H1 (cell line): ENCODE data around the gene GATD1. TPM values are rescaled to one million over a fixed set of nuclear protein-coding genes. Genes with fewer than 3 reads are reported as not detected.

ENCODE experiments used
- CTCF ChIA-PET: fragments of 300-600 bp; sonication (Branson Sonifier 250); formaldehyde crosslinking; loops from one replicate; lab custom pipeline; 2021; ENCODE audit not compliant: partially characterized antibody; lab: Charles Lee
- POLR2A ChIA-PET: fragments of 300-600 bp; sonication (Branson Sonifier 250); formaldehyde crosslinking; loops from one replicate; lab custom pipeline; 2021; ENCODE audit warnings: inconsistent platforms; ENCODE audit not compliant: partially characterized antibody; lab: Charles Lee
- DNase-seq, 2 experiments: peaks; one replicate each; pipeline versions ENCODE4 v3.0.0 to v3.0.0-alpha.2; 2010 to 2022; ENCODE audit warnings: low spot score in 2 of 2, low read depth in 1 of 2, mixed read lengths in 1 of 2
- FAIRE-seq: peaks from 2 replicates; lab custom pipeline; 2011; peaks lifted over from hg19 to GRCh38; lab: Jason Lieb, UNC
- H2AFZ ChIP-seq: 2 replicates; pipeline ENCODE4 v1.8.1; 2012; ENCODE audit warnings: low read length, inconsistent platforms
- H2AK5ac ChIP-seq: 2 replicates; pipeline ENCODE4 v1.6.1; 2013; ENCODE audit warnings: low read depth, low read length
- H2BK120ac ChIP-seq: replicated peaks from 2 replicates; pipeline ENCODE3; 2013; ENCODE audit warnings: low read depth, low read length, inconsistent platforms
- H2BK12ac ChIP-seq: 2 replicates; pipeline ENCODE4 v1.6.1; 2013; ENCODE audit warnings: low read depth, low read length
- H2BK15ac ChIP-seq: 2 replicates; pipeline ENCODE4 v1.6.1; 2013; ENCODE audit warnings: low read length
- H2BK20ac ChIP-seq: 2 replicates; pipeline ENCODE4 v1.6.1; 2013; ENCODE audit warnings: low read length
- H2BK5ac ChIP-seq: 2 replicates; pipeline ENCODE4 v1.6.1; 2013; ENCODE audit warnings: low read depth, low read length
- H3K14ac ChIP-seq: 2 replicates; pipeline ENCODE4 v1.6.1; 2013; ENCODE audit warnings: inconsistent platforms; ENCODE audit not compliant: insufficient read length
- H3K18ac ChIP-seq: 2 replicates; pipeline ENCODE4 v1.6.1; 2013; ENCODE audit warnings: low read length; ENCODE audit errors: extremely low read depth
- H3K23ac ChIP-seq: 2 replicates; pipeline ENCODE4 v1.6.1; 2013; ENCODE audit warnings: inconsistent platforms; ENCODE audit not compliant: insufficient read length
- H3K23me2 ChIP-seq: 2 replicates; pipeline ENCODE4 v1.6.1; 2013; ENCODE audit warnings: low read depth, low read length
- H3K27ac ChIP-seq: 2 replicates; pipeline ENCODE4 v1.6.1; 2011; ENCODE audit warnings: low read depth, low read length, inconsistent platforms
- H3K27me3 ChIP-seq, 4 experiments: replicated peaks in 1 of 4; 1 replicate in 1 of 4; 2 replicates in 3 of 4; pipeline versions ENCODE4 v1.6.1 to v1.8.1; 2011 to 2013; ENCODE audit warnings: low read length in 3 of 4, mild to moderate bottlenecking in 3 of 4, inconsistent platforms in 2 of 4, mixed read lengths in 2 of 4, moderate library complexity in 1 of 4; ENCODE audit not compliant: control insufficient read depth in 3 of 4, insufficient read depth in 3 of 4; ENCODE audit errors: extremely low read depth in 1 of 4
- H3K36me3 ChIP-seq, 4 experiments: 2 replicates each; pipeline versions ENCODE4 v1.6.1 to v1.8.1; 2011 to 2013; ENCODE audit warnings: mild to moderate bottlenecking in 4 of 4, low read length in 3 of 4, moderate library complexity in 2 of 4, control low read depth in 1 of 4, inconsistent platforms in 1 of 4; ENCODE audit not compliant: insufficient read depth in 4 of 4, control insufficient read depth in 2 of 4
- H3K4ac ChIP-seq: replicated peaks from 2 replicates; pipeline ENCODE3; 2013; ENCODE audit warnings: low read length, low read depth, mixed read lengths, inconsistent platforms; ENCODE audit not compliant: insufficient read length
- H3K4me1 ChIP-seq, 4 experiments: replicated peaks in 1 of 4; 1 replicate in 1 of 4; 2 replicates in 3 of 4; pipeline versions ENCODE4 v1.6.1 to v1.8.1; 2011 to 2013; ENCODE audit warnings: low read length in 3 of 4, inconsistent platforms in 2 of 4, mixed read lengths in 1 of 4; ENCODE audit not compliant: insufficient read depth in 4 of 4, control insufficient read depth in 3 of 4
- H3K4me2 ChIP-seq, 2 experiments: 2 replicates each; pipeline versions ENCODE4 v1.6.1 to v1.8.1; 2011 to 2013; ENCODE audit warnings: low read depth in 2 of 2, low read length in 2 of 2, control low read depth in 1 of 2, inconsistent platforms in 1 of 2, mild to moderate bottlenecking in 1 of 2; ENCODE audit not compliant: insufficient read depth in 1 of 2
- H3K4me3 ChIP-seq, 4 experiments: fragments of 200-600, 300-600 bp in 1 of 4; sonication (generic), shearing (Covaris generic), sonication (Bioruptor Twin) in 1 of 4; 2 replicates each; pipeline versions ENCODE4 v1.5.1 to v1.8.1; 2011 to 2016; ENCODE audit warnings: low read length in 4 of 4, low read depth in 3 of 4, control low read depth in 2 of 4, inconsistent platforms in 2 of 4, mild to moderate bottlenecking in 2 of 4, mixed read lengths in 1 of 4, moderate library complexity in 1 of 4; ENCODE audit not compliant: insufficient read depth in 2 of 4; ENCODE audit errors: extremely low read depth in 1 of 4
- H3K56ac ChIP-seq: replicated peaks from 2 replicates; pipeline ENCODE3; 2013; ENCODE audit warnings: low read depth, mild to moderate bottlenecking, mixed read lengths, low read length, inconsistent platforms; ENCODE audit not compliant: insufficient read length
- H3K79me1 ChIP-seq: 2 replicates; pipeline ENCODE4 v1.6.1; 2013; ENCODE audit warnings: low read depth, low read length, control low read depth
- H3K79me2 ChIP-seq, 2 experiments: 2 replicates each; pipeline versions ENCODE4 v1.6.1 to v1.8.1; 2012 to 2013; ENCODE audit warnings: low read length in 2 of 2, mild to moderate bottlenecking in 2 of 2, inconsistent platforms in 1 of 2; ENCODE audit not compliant: insufficient read depth in 2 of 2, control insufficient read depth in 1 of 2
- H3K9ac ChIP-seq, 4 experiments: replicated peaks in 1 of 4; 1 replicate in 1 of 4; 2 replicates in 3 of 4; pipeline versions ENCODE4 v1.6.1 to v1.8.1; 2011 to 2013; ENCODE audit warnings: low read depth in 3 of 4, low read length in 3 of 4, control low read depth in 2 of 4, mild to moderate bottlenecking in 2 of 4, moderate library complexity in 2 of 4, inconsistent platforms in 1 of 4; ENCODE audit errors: extremely low read depth in 1 of 4
- H3K9me3 ChIP-seq, 2 experiments: 2 replicates each; pipeline versions ENCODE4 v1.6.1 to v1.8.1; 2012 to 2013; ENCODE audit warnings: mild to moderate bottlenecking in 2 of 2, moderate library complexity in 2 of 2, control low read depth in 1 of 2, inconsistent platforms in 1 of 2, low read depth in 1 of 2, low read length in 1 of 2, mixed read lengths in 1 of 2; ENCODE audit not compliant: insufficient read depth in 2 of 2
- H4K20me1 ChIP-seq, 2 experiments: replicated peaks in 1 of 2; 2 replicates each; pipeline versions ENCODE3 to v1.8.1; 2011 to 2013; ENCODE audit warnings: inconsistent platforms in 2 of 2, low read length in 2 of 2, mild to moderate bottlenecking in 1 of 2; ENCODE audit not compliant: insufficient read depth in 2 of 2, control insufficient read depth in 1 of 2
- H4K5ac ChIP-seq: 2 replicates; pipeline ENCODE4 v1.6.1; 2013; ENCODE audit warnings: low read length, low read depth, mixed read lengths, inconsistent platforms; ENCODE audit not compliant: insufficient read length
- H4K8ac ChIP-seq: 2 replicates; pipeline ENCODE4 v1.8.0; 2013; ENCODE audit warnings: mild to moderate bottlenecking, moderate library complexity, low read length, inconsistent platforms; ENCODE audit not compliant: insufficient read depth; ENCODE audit errors: extremely low read depth
- H4K91ac ChIP-seq: replicated peaks from 2 replicates; pipeline ENCODE3; 2013; ENCODE audit warnings: low read length, mixed read lengths, inconsistent platforms; ENCODE audit not compliant: insufficient read length
- ATF2 ChIP-seq: IDR thresholded peaks from 2 replicates; pipeline ENCODE4 v1.6.1; 2012; ENCODE audit warnings: low read length, inconsistent platforms
- GABPA ChIP-seq: IDR thresholded peaks from 2 replicates; pipeline ENCODE4 v1.6.1; 2011; ENCODE audit warnings: mild to moderate bottlenecking, low read length, moderate library complexity, borderline replicate concordance; ENCODE audit not compliant: insufficient read depth
- GTF2F1 ChIP-seq: IDR thresholded peaks from 2 replicates; pipeline ENCODE4 v1.6.1; 2012; ENCODE audit warnings: low read depth, low read length, improper control_type of control experiment, borderline replicate concordance
- MAX ChIP-seq: IDR thresholded peaks from 2 replicates; pipeline ENCODE4 v1.6.1; 2012; ENCODE audit warnings: inconsistent platforms
- POLR2A ChIP-seq, 2 experiments: IDR thresholded peaks; 1 replicate in 1 of 2; 2 replicates in 1 of 2; pipeline ENCODE4 v1.6.1; 2011; ENCODE audit warnings: low read depth in 2 of 2, low read length in 2 of 2, mild to moderate bottlenecking in 2 of 2; ENCODE audit errors: control extremely low read depth in 1 of 2
- POLR2AphosphoS5 ChIP-seq: IDR thresholded peaks from 2 replicates; pipeline ENCODE4 v1.6.1; 2011; ENCODE audit warnings: low read depth, low read length
- WGBS, 2 experiments: shearing (Covaris generic) in 1 of 2; methylation state at CpG; one replicate each; pipeline versions ENCODE4 v1.1.6 to v1.1.7; 2013 to 2015; ENCODE audit warnings: low lambda C conversion rate in 2 of 2, mixed read lengths in 2 of 2, inconsistent platforms in 1 of 2, low coverage in 1 of 2, missing lambda C conversion rate in 1 of 2; ENCODE audit not compliant: insufficient replicate concordance in 2 of 2, insufficient coverage in 1 of 2, insufficient read length in 1 of 2; ENCODE audit errors: extremely low coverage in 1 of 2, missing lambda C conversion rate in 1 of 2; 5-methylcytosine and 5-hydroxymethylcytosine counted together
- polyA plus RNA-seq, 7 experiments: library from polyadenylated mRNA; depleted of rRNA in 3 of 7; stranded (reverse) in 5 of 7; unstranded in 2 of 7; fragments of >200 nt in 5 of 7; fragments of 200-250 nt in 2 of 7; gene quantifications; 1 replicate in 5 of 7; 2 replicates in 1 of 7; 4 replicates in 1 of 7; pipeline versions ENCODE4 v1.2.1 to v1.2.3, GENCODE V29; 2011 to 2013; ENCODE audit warnings: missing spikeins in 2 of 7, mixed read lengths in 2 of 7
- total RNA-seq: library from RNA; stranded (reverse); fragmentation: NEBNext Ultra II Directional; extraction: Animal tissue kit (Norgen Biotek cat#: 25700); gene quantifications from 2 replicates; pipeline ENCODE4 v1.2.1, GENCODE V29; 2021

Gene GATD1
- total and polyA plus RNA-seq, 2 of the 8 experiments (the other 6 are each of a cell fraction or from before 2014, with no cell fraction given): 47.5 to 54.8 TPM

GRCh38 chr11:813456-814096 lies 36.3 kb upstream of the GATD1 start:
- no peaks in the 10 kb centered on the region; a peak in 2 of 7 replicates for H3K27me3 ChIP-seq

More at GRCh38 chr11:813456-814096, 36.3 kb upstream of the GATD1 start:
- no peak overlapping the region; the same call in 1 of the 2 replicates for H4K8ac ChIP-seq
- FAIRE-seq (no peak), DNase-seq (no peak)
- H3K9me3 ChIP-seq: no peaks in the 10 kb centered on the region
- peaks cover under 1 to 13% (median 4%) of the 10 kb centered on the region in 4 experiments; a peak in 6 of 7 replicates for H3K4me1 ChIP-seq
- peaks cover 10 to 22% of the 10 kb centered on the region in 2 experiments for H4K20me1 ChIP-seq
- H3K14ac ChIP-seq: no peak overlapping the region
- H3K56ac ChIP-seq: no peak overlapping the region
- H3K9ac ChIP-seq: no peak overlapping the region
- H3K79me1 ChIP-seq: no peaks in the 10 kb centered on the region
- no peak overlapping the region for H3K4ac ChIP-seq
- CTCF ChIA-PET: interaction anchor here (0.6 to 2.2 kb wide), 2 partner anchors 21 kb away, joined by 3 to 5 read pairs; no protein-coding TSS in a partner anchor
- no peak overlapping the region for H4K91ac ChIP-seq
- peaks cover 5% of the 10 kb centered on the region; the same call in 1 of the 2 replicates for H3K23me2 ChIP-seq
- no peak overlapping the region for H3K27ac ChIP-seq
- no peak overlapping the region for H2BK12ac ChIP-seq
- no peak overlapping the region for H3K4me2 ChIP-seq
- H2BK15ac ChIP-seq: no peak overlapping the region
- WGBS, 2 experiments: 87% methylated on average over 9 of the region's 9 CpGs; no CpG with 5 or more reads in 1 of the 2 experiments
- H2BK5ac ChIP-seq: peak overlapping the region; percentile 73; the same call in 1 of the 2 replicates
- TF ChIP-seq GTF2F1 (no peak), GABPA (no peak), POLR2A (IDR thresholded peaks at IDR 0.05; ENCODE audit: control extremely low read depth in 1 of 2, low read depth in 2 of 2, low read length in 2 of 2) (peak; percentile 73 to 77), ATF2 (no peak), MAX (0 out of 2 replicates have a peak, but pooled peaks have one; percentile 28), POLR2AphosphoS5 (peak; percentile 83)
- TF ChIP-seq, all 59 proteins: peak for 3
- no peak overlapping the region for H2BK120ac ChIP-seq
- no peak overlapping the region for H3K23ac ChIP-seq
- POLR2A ChIA-PET: interaction anchor here (0.5 to 53.0 kb wide), 10 partner anchors 2 to 277 kb away, joined by 3 to 1917 read pairs (median 4); partner anchors contain the start of genes CD151, CEND1, CRACR2B and GATD1
- H3K18ac ChIP-seq: no peak overlapping the region
- no peak overlapping the region for H3K4me3 ChIP-seq
- H2BK20ac ChIP-seq: no peak overlapping the region
- H3K36me3 ChIP-seq: peaks cover 16 to 29% (median 26%) of the 10 kb centered on the region in 4 experiments
- no peak overlapping the region for H4K5ac ChIP-seq
- no peak overlapping the region for H2AFZ ChIP-seq
- H3K79me2 ChIP-seq: peaks cover 7 to 31% of the 10 kb centered on the region in 2 experiments; a peak in 3 of 4 replicates
- peak overlapping the region; percentile 82; the same call in 1 of the 2 replicates for H2AK5ac ChIP-seq
